ENCODE results near the gene WFDC1. TPM values are rescaled to one million over a fixed set of nuclear protein-coding genes. Genes with fewer than 3 reads are reported as not detected.

The WFDC1 gene
- total and polyA plus RNA-seq, 4 donors: 1.0 to 5.2 (median 2.9) TPM

- H3K4me1 ChIP-seq (ENCODE audit: control insufficient read depth in 4 of 4, insufficient read depth in 4 of 4, low read length in 3 of 4): no peaks in the 10 kb centered on the region
- whole genome bisulfite sequencing: 70% methylated on average over 8 of the region's 8 CpGs
- H3K9ac ChIP-seq (ENCODE audit: low read depth in 1 of 2, low read length in 2 of 2): no peak overlapping the region
- TF ChIP-seq GABPA (IDR thresholded peaks at IDR 0.05 in 1 of 2, conservative IDR thresholded peaks at IDR 0.05 in 1 of 2) (no peak), ATF3 (IDR thresholded peaks at IDR 0.05) (no peak)
- H3K4me3 ChIP-seq (ENCODE audit: low read depth in 1 of 3, low read length in 3 of 3): no peak overlapping the region
- peaks cover 0 to 5% (median 0%) of the 10 kb centered on the region in 4 donors for H3K27me3 ChIP-seq (ENCODE audit: control insufficient read depth in 4 of 4, insufficient read depth in 4 of 4, low read length in 3 of 4)
- no peaks in the 10 kb centered on the region for H3K9me3 ChIP-seq (ENCODE audit: control insufficient read depth in 4 of 4, low read length in 3 of 4)
- no peak for DNase-seq (ENCODE audit: low spot score)
- H3K36me3 ChIP-seq (ENCODE audit: control insufficient read depth in 4 of 4, insufficient read depth in 3 of 4, low read depth in 1 of 4, low read length in 3 of 4): no peaks in the 10 kb centered on the region
- no peak overlapping the region for H3K27ac ChIP-seq (ENCODE audit: low read depth in 1 of 2, low read length in 2 of 2)
Observed at GRCh38 chr16:84288902-84289301, 5.8 kb upstream of the WFDC1 start.

GRCh38 chr16:84291226-84291625 lies 3.5 kb upstream of the WFDC1 start:
- TF ChIP-seq ZBTB33 (IDR thresholded peaks at IDR 0.05) (no peak), HNF4G (IDR thresholded peaks at IDR 0.05) (no peak), ATF3 (IDR thresholded peaks at IDR 0.05) (no peak), GABPA (IDR thresholded peaks at IDR 0.05 in 1 of 2, conservative IDR thresholded peaks at IDR 0.05 in 1 of 2) (no peak), FOXA2 (IDR thresholded peaks at IDR 0.05) (no peak), YY1 (IDR thresholded peaks at IDR 0.05) (no peak), RXRA (IDR thresholded peaks at IDR 0.05) (no peak), EGR1 (IDR thresholded peaks at IDR 0.05; ENCODE audit: low read depth in 2 of 2) (no peak), CTCF (IDR thresholded peaks at IDR 0.05; ENCODE audit: low read depth, low read length, missing input control) (no peak), MAX (IDR thresholded peaks at IDR 0.05) (no peak), TAF1 (conservative IDR thresholded peaks at IDR 0.05) (no peak)
- H3K27ac ChIP-seq (ENCODE audit: low read depth in 1 of 2, low read length in 2 of 2): no peak overlapping the region
- H3K4me3 ChIP-seq (ENCODE audit: low read depth in 1 of 3, low read length in 3 of 3): no peak overlapping the region
- no peaks in the 10 kb centered on the region for H3K36me3 ChIP-seq (ENCODE audit: control insufficient read depth in 4 of 4, insufficient read depth in 3 of 4, low read depth in 1 of 4, low read length in 3 of 4)
- 73% methylated on average over 11 of the region's 11 CpGs for WGBS
- no peaks in the 10 kb centered on the region for H3K9me3 ChIP-seq (ENCODE audit: control insufficient read depth in 4 of 4, low read length in 3 of 4)
- H3K27me3 ChIP-seq (ENCODE audit: control insufficient read depth in 4 of 4, insufficient read depth in 4 of 4, low read length in 3 of 4): peaks cover 0 to 5% (median 0%) of the 10 kb centered on the region in 4 donors
- DNase-seq (ENCODE audit: low spot score): no peak
- no peak overlapping the region for H3K9ac ChIP-seq (ENCODE audit: low read depth in 1 of 2, low read length in 2 of 2)
- no peaks in the 10 kb centered on the region for H3K4me1 ChIP-seq (ENCODE audit: control insufficient read depth in 4 of 4, insufficient read depth in 4 of 4, low read length in 3 of 4)

- WGBS: 67% methylated on average over 10 of the region's 10 CpGs
- TF ChIP-seq JUND (IDR thresholded peaks at IDR 0.05) (no peak), NR2F2 (IDR thresholded peaks at IDR 0.05) (no peak), HNF4A (conservative IDR thresholded peaks at IDR 0.05) (no peak), MAX (IDR thresholded peaks at IDR 0.05) (no peak), FOXA2 (IDR thresholded peaks at IDR 0.05) (no peak)
- Histone ChIP-seq H3K27ac (ENCODE audit: low read depth in 1 of 2, low read length in 2 of 2) (no peak overlapping the region), H3K9me3 (ENCODE audit: control insufficient read depth in 4 of 4, low read length in 3 of 4) (no peaks in the 10 kb centered on the region), H3K4me1 (ENCODE audit: control insufficient read depth in 4 of 4, insufficient read depth in 4 of 4, low read length in 3 of 4) (no peaks in the 10 kb centered on the region), H3K9ac (ENCODE audit: low read depth in 1 of 2, low read length in 2 of 2) (no peak overlapping the region), H3K27me3 (ENCODE audit: control insufficient read depth in 4 of 4, insufficient read depth in 4 of 4, low read length in 3 of 4) (peaks cover 0 to 5% (median under 1%) of the 10 kb centered on the region in 4 donors), H3K36me3 (ENCODE audit: control insufficient read depth in 4 of 4, insufficient read depth in 3 of 4, low read depth in 1 of 4, low read length in 3 of 4) (no peaks in the 10 kb centered on the region), H3K4me3 (ENCODE audit: low read depth in 1 of 3, low read length in 3 of 3) (no peak overlapping the region)
- no peak for DNase-seq (ENCODE audit: low spot score)
Observed at GRCh38 chr16:84292011-84292410, 2.7 kb upstream of the WFDC1 start.

All from liver (tissue), 9 donors.